GM23248 (cell line): ENCODE measurements around the gene COA7. TPM values are rescaled to one million over a fixed set of nuclear protein-coding genes. Genes with fewer than 3 reads are reported as not detected.

ENCODE experiments used
- DNase-seq: peaks from one replicate; pipeline ENCODE4 v3.0.0-alpha.2; 2015
- H2AFZ ChIP-seq: fragments of 200-600 bp; sonication (generic); 2 replicates; pipeline ENCODE4 v1.6.1; 2016; ENCODE audit warnings: antibody characterized with exemption
- H3F3A ChIP-seq: fragments of 200-600 bp; sonication (generic); 2 replicates; pipeline ENCODE4 v1.6.1; 2016; ENCODE audit warnings: mild to moderate bottlenecking, antibody characterized with exemption, mixed run types; ENCODE audit not compliant: insufficient read depth
- H3K27ac ChIP-seq: fragments of 200-600 bp; sonication (generic); 2 replicates; pipeline ENCODE4 v1.5.1; 2016; ENCODE audit warnings: mild to moderate bottlenecking
- H3K27me3 ChIP-seq: fragments of 200-600 bp; sonication (generic); replicated peaks from 2 replicates; pipeline ENCODE4 v1.6.1; 2016; ENCODE audit warnings: mild to moderate bottlenecking; ENCODE audit not compliant: insufficient read depth
- H3K36me3 ChIP-seq: fragments of 200-600 bp; sonication (generic); 2 replicates; pipeline ENCODE4 v1.6.1; 2016; ENCODE audit warnings: low read depth, mild to moderate bottlenecking
- H3K4me1 ChIP-seq: fragments of 200-600 bp; sonication (generic); 2 replicates; pipeline ENCODE4 v1.6.1; 2016; ENCODE audit warnings: mild to moderate bottlenecking; ENCODE audit not compliant: insufficient read depth
- H3K4me2 ChIP-seq: fragments of 200-600 bp; sonication (generic); one replicate; pipeline ENCODE4 v1.6.1; 2016; ENCODE audit warnings: mild to moderate bottlenecking; ENCODE audit not compliant: unreplicated experiment
- H3K4me3 ChIP-seq: fragments of 200-600 bp; sonication (generic); 2 replicates; pipeline ENCODE4 v1.5.1; 2016; ENCODE audit warnings: mild to moderate bottlenecking
- H3K79me2 ChIP-seq: fragments of 200-600 bp; sonication (generic); 2 replicates; pipeline ENCODE4 v1.6.1; 2016; ENCODE audit warnings: mild to moderate bottlenecking; ENCODE audit not compliant: insufficient read depth
- H3K9ac ChIP-seq: fragments of 200-600 bp; sonication (generic); 2 replicates; pipeline ENCODE4 v1.6.1; 2016; ENCODE audit warnings: mild to moderate bottlenecking
- H3K9me2 ChIP-seq: fragments of 200-600 bp; sonication (generic); 2 replicates; pipeline ENCODE4 v1.6.1; 2016; ENCODE audit warnings: mixed run types, mild to moderate bottlenecking, moderate library complexity; ENCODE audit not compliant: insufficient read depth
- H3K9me3 ChIP-seq: fragments of 200-600 bp; sonication (generic); one replicate; pipeline ENCODE4 v1.6.1; 2017; ENCODE audit warnings: low read depth
- H4K20me1 ChIP-seq: fragments of 200-600 bp; sonication (generic); 2 replicates; pipeline ENCODE4 v1.6.0; 2016; ENCODE audit not compliant: insufficient read depth
- EZH2 ChIP-seq: fragments of 200-600 bp; sonication (generic); IDR thresholded peaks from 2 replicates; pipeline ENCODE4 v1.6.1; 2018; ENCODE audit warnings: antibody characterized with exemption, mild to moderate bottlenecking; ENCODE audit not compliant: insufficient read depth, poor library complexity, severe bottlenecking
- EZH2phosphoT487 ChIP-seq: fragments of 200-600 bp; sonication (generic); IDR thresholded peaks from 2 replicates; pipeline ENCODE4 v1.6.1; 2018; ENCODE audit warnings: antibody characterized with exemption, moderate library complexity, mild to moderate bottlenecking, low read depth; ENCODE audit not compliant: insufficient read depth
- WGBS, 2 experiments: methylation state at CpG; one replicate each; pipeline ENCODE4 v1.1.6; 2015 to 2017; ENCODE audit warnings: low lambda C conversion rate in 2 of 2, low coverage in 1 of 2; ENCODE audit errors: missing lambda C conversion rate in 2 of 2; 5-methylcytosine and 5-hydroxymethylcytosine counted together
- in situ Hi-C: fragments of 300-500 bp; cut with MboI; formaldehyde crosslinking; loops from 2 replicates; pipeline ENCODE4 v1.15.0; 2020
- polyA plus RNA-seq: library from polyadenylated mRNA; unstranded; fragments of >200 nt; fragmentation: Nextera tagmentation; extraction: Ambion mirVana; gene quantifications from 2 replicates; pipeline ENCODE4 v1.2.1, GENCODE V29; 2016
- total RNA-seq: library from RNA; depleted of rRNA; stranded (reverse); fragments of >200 nt; shearing (Covaris generic); gene quantifications from 2 replicates; pipeline ENCODE4 v1.2.3, GENCODE V29; 2014; rRNA removed

Gene COA7
- 5.1 and 6.9 TPM in 2 replicates for total RNA-seq
- 12.1 and 12.9 TPM in 2 replicates for polyA plus RNA-seq

- H3K4me1 ChIP-seq = no peaks in the 10 kb centered on the region
- H3K9me3 ChIP-seq = no peaks in the 10 kb centered on the region
- peak within 1 kb of the TSS; percentile 80 for H3K9ac ChIP-seq
- peak within 1 kb of the TSS; percentile 80 for H3K4me3 ChIP-seq
- WGBS, 2 experiments = 1 to 2% methylated on average over 54 to 65 of the region's 68 CpGs
- no peaks in the 10 kb centered on the region for H4K20me1 ChIP-seq
- DNase-seq = peak; percentile 96
- peak within 1 kb of the TSS; percentile 59 for H3K27ac ChIP-seq
- no peaks in the 10 kb centered on the region for H3K36me3 ChIP-seq
- H3K27me3 ChIP-seq = no peaks in the 10 kb centered on the region
- TF ChIP-seq EZH2 = no peak
- no peak for TF ChIP-seq EZH2phosphoT487
- 0 out of 2 replicates have a peak, but pooled peaks cover 8% of the 10 kb centered on the region for H3F3A ChIP-seq
- H2AFZ ChIP-seq = peak within 1 kb of the TSS; percentile 96
- H3K4me2 ChIP-seq = peak within 1 kb of the TSS; percentile 86
- in situ Hi-C loops = loop anchor here (25.0 kb wide), 1 partner anchor 561 kb away; the partner anchor contains the start of gene ZFYVE9
- no peaks in the 10 kb centered on the region for H3K9me2 ChIP-seq
- H3K79me2 ChIP-seq = peaks cover 50% of the 10 kb centered on the region
Observed at GRCh38 chr1:52697795-52698674, at the start of gene COA7. TSS of gene COA7 (minus strand) at chr1:52698347. CDS start at chr1:52698326, 21 bp downstream.

GRCh38 chr1:52747450-52747849 lies 49.3 kb upstream of the COA7 start:
- Histone ChIP-seq H3K4me1 (peaks cover 9% of the 10 kb centered on the region; the same call in 1 of the 2 replicates), H4K20me1 (0 out of 2 replicates have a peak, but pooled peaks cover 8% of the 10 kb centered on the region), H3K36me3 (no peaks in the 10 kb centered on the region), H3K9ac (no peak overlapping the region), H3K9me3 (no peaks in the 10 kb centered on the region), H3K27ac (no peak overlapping the region), H3K27me3 (no peaks in the 10 kb centered on the region), H3K4me2 (no peak overlapping the region), H2AFZ (no peak overlapping the region), H3K4me3 (no peak overlapping the region), H3F3A (no peaks in the 10 kb centered on the region), H3K9me2 (no peaks in the 10 kb centered on the region), H3K79me2 (peaks cover 91% of the 10 kb centered on the region)
- in situ Hi-C loops = no loop called here
- TF ChIP-seq EZH2 (no peak), EZH2phosphoT487 (no peak)
- DNase-seq = no peak
- 88 to 100% methylated on average over 1 of the region's 1 CpG for WGBS, 2 experiments

DNA sequence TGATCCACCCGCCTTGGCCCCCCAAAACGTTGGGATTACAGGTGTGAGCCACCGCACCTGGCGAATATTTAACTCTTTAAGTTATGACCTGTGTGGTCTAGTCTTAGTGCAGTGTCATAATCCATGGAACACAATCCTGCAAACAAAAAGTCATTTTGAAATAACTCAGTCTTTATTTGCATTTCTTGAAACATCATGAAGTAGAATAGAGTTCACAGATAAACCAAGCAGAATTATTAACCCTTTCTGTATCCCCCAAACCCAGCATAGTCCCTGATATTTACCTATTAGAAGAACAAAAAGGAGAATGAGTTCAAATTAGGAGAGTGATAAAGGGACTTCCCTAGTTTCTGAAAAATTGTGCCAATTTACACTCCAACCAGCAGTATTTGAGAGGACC lies 48.0 kb upstream of the COA7 start:
- no peaks in the 10 kb centered on the region for H3K9me2 ChIP-seq
- WGBS, 2 experiments = 83 to 90% methylated on average over 4 of the region's 4 CpGs
- H3K27me3 ChIP-seq = no peaks in the 10 kb centered on the region
- H3K4me2 ChIP-seq = no peak overlapping the region
- 0 out of 2 replicates have a peak, but pooled peaks cover 8% of the 10 kb centered on the region for H4K20me1 ChIP-seq
- no peaks in the 10 kb centered on the region for H3F3A ChIP-seq
- in situ Hi-C loops = no loop called here
- peaks cover 3% of the 10 kb centered on the region; the same call in 1 of the 2 replicates for H3K4me1 ChIP-seq
- H3K27ac ChIP-seq = no peak overlapping the region
- no peaks in the 10 kb centered on the region for H3K9me3 ChIP-seq
- no peak overlapping the region for H2AFZ ChIP-seq
- no peaks in the 10 kb centered on the region for H3K36me3 ChIP-seq
- H3K9ac ChIP-seq = no peak overlapping the region
- DNase-seq = no peak
- TF ChIP-seq EZH2 (no peak), EZH2phosphoT487 (no peak)
- H3K79me2 ChIP-seq = peaks cover 92% of the 10 kb centered on the region
- H3K4me3 ChIP-seq = no peak overlapping the region

- Histone ChIP-seq H3K9me2 (no peaks in the 10 kb centered on the region), H3F3A (no peaks in the 10 kb centered on the region), H3K79me2 (peaks cover 95% of the 10 kb centered on the region), H3K4me3 (no peak overlapping the region), H3K36me3 (no peaks in the 10 kb centered on the region), H3K27me3 (no peaks in the 10 kb centered on the region), H3K9me3 (no peaks in the 10 kb centered on the region), H3K4me1 (no peaks in the 10 kb centered on the region), H3K4me2 (no peak overlapping the region), H4K20me1 (no peaks in the 10 kb centered on the region), H3K9ac (no peak overlapping the region), H2AFZ (no peak overlapping the region), H3K27ac (no peak overlapping the region)
- TF ChIP-seq EZH2phosphoT487 (no peak), EZH2 (no peak)
- DNase-seq = no peak
- 83 to 100% methylated on average over 2 to 3 of the region's 3 CpGs for WGBS, 2 experiments
- in situ Hi-C loops = no loop called here
Observed at GRCh38 chr1:52741259-52741658, 43.1 kb upstream of the COA7 start.
